ENCODE data around the gene RASD1.

The RASD1 gene

DNA sequence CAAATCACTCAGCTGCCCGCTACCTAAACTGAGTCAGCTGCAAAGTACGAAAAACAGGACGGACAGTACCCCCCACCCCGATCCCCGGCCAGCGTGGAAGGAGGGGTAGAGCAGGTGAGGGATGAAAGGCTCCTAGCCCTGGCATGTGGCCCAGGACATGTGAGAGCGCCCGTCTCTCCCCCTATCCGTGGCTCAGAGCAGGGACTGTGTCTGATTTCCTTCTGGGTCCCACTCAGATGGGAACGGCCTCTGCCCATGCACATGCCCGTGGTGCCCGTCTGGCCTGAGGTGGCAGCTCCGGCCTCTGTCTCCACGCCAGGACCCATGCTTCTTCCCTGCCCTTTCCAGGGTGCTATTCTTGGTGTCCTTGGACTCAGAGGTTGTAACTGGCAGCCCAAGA, 30.2 kb upstream of the RASD1 start:
- no peak for DNase-seq

DNA sequence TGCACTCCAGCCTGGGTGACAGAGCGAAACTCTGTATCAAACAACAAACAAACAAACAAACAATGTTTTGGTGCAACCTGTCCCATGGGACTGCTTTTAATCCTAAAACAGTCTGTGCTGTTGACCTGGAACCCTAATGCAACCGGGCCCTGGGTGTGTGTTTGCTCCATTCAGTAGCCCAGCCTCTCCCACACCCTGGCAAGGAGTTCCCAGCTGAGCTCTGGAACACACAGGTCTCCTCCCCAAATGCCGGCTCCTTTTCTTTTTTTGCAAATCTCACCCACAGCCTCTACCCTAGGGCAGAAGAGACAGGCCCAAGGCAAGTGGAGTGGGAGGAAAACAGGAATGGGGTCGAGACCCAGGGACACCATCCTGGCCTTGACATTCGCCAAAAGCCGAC, 29.8 kb upstream of the RASD1 start:
- DNase-seq, result no peak

DNA sequence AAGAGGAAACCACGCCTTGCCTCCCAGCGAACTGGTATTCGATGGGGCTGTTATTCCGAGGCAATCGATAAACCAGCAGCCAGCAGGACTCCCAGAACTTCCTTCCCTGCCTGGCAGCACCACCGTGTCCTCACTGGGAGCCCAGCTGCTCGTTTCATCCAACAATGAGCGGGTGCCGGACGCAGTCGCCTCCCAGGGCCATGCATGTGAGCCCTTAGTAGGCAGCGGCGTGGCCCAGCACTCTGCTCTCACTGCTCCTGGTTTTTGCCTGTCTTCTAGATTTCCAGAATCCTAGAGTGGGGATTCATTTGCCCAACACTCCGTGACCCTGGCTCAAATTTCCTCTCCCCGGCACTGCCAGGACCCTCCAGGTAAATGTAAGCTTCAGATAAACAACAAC, 29.1 kb upstream of the RASD1 start:
- no peak for DNase-seq

DNA sequence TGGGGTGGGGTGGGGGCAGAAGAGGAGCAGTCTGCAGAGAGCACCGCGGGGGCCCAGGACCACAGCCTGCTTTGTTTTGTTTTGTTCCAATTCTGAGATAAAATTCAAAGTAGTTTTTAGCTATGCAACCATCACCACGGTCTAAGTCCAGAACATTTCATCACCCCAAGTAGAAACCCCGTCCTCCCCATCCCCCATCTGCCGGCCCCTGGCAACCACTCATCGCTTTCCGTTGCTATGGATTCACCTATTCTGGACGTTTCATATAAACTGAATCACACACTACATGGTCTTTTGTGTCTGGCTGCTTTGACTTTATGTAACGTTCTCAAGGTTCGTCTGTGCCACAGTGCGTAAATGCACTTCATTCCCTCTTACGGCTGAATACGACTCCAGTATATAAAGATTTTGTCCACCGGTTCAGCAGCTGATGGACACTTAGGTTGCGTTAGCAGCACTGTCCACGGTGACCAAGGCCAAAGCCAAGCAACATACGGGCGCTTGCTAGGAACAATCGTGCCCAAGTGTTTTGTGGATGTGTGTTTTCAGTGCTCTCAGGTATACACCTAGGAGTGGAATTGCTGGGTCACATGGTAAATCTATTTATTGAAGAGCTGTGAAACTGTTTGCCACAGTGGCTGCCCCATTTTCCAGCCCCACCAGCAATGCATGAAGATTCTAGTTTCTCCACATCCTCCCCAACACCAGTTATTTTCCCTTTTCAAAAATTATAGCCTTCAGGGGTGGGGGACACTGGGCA, 27.7 kb upstream of the RASD1 start:
- no peak for DNase-seq

DNA sequence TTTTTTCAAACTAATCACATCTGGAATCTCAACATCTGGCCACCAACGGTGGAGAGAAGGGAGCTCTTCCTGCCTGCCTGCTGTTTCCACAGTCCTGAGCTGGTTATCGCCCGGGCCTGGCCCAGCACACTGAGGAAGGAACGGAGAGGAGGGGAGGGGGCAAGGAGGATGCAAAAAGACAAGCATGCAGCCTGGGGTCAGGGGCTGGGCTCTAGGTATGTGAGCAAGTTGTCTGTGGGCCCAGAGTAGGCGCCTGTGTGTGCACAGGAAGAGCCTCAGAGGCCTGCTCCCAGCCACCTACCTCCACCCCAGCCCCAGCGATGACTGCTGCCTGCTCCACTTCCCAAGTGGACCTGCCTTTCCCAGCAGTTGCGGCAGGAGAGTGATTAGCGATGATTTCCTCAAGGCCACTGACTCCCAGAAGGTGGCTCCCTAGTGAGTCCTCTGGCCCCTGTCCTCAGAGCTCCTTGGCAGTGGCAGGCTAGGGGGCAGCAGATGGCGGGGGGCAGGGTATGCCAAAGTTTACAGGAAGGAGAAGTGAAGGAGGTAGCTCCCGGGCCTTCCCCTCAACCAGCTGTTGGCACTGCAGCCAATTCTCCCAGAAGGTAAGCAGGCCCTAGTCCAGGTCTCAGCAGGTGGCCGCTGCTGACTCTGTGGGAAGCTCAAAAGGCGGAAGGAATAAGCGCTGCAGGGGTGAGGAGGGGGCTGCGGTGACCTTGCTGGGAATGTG, 27.0 kb upstream of the RASD1 start:
- no peak for DNase-seq

DNA sequence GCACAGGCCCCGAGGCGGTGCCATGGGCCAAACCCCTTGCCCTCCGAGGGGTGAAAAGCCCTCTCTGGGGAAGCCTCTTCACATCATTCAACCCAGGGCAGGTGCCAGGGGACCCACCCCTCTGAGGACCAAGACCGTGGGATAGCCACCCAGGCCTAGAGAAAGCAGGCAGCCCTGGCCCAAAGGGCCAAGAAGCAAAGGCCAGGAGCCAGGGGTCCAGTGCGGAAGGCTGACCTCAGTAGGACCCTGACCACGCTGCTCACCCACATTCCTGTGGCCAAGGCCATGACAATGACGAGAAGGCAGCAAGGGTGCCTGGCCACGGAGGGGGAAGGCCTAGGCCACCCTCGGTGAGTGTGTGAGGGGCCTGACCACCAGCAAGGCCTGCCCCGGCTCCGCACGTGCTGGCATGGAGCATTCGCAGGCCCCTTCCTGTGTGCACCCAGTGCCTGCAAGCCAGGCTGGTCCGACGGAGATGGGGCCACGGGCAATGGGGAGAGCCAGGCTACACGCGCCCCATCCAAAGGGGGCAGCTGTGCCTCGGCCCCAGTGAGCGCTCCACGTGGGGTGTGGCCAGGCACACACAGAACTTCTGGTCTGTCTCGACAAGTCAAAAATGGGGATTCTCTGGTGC, 24.5 kb upstream of the RASD1 start:
- no peak for DNase-seq

DNA sequence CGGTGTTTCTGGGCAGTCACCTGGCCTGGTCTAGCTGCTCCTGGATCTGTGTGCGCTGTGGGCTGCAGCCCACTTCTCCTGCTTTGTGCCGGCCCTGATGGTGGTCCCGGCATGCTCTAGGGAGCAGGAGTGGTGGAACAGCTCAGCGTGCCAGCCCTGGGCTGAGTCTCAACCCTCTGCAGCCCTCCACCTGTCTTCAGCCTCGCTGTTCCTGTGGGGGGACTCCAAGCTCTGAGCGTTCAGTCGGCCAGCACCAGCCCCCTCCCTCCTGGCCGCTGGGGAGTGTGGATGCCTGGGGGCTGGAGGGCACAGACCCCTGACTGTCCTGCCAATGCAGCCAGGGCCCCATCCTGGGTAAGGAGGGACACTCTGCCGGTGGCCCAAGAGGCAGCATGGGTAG, 23.7 kb upstream of the RASD1 start:
- DNase-seq, result no peak

DNA sequence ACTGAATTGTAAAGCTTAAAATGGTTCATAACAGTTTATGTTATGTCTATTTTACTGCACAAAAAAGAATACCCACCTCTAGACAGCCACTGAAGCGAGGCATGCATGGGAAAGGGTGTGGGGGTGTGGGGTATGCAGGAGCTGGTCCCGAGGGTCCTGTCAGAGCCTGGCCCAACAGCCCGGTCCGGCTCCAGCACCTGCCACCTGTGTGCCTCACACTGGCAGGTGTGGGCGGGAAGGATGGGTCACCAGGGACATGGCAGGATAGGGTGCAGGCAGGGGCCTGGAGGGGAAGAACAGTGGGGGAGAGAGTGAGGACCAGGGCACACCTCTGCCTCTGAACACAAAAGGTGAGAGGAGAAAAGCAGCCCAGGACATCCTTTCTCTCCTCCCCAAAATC, 22.8 kb upstream of the RASD1 start:
- no peak for DNase-seq

DNA sequence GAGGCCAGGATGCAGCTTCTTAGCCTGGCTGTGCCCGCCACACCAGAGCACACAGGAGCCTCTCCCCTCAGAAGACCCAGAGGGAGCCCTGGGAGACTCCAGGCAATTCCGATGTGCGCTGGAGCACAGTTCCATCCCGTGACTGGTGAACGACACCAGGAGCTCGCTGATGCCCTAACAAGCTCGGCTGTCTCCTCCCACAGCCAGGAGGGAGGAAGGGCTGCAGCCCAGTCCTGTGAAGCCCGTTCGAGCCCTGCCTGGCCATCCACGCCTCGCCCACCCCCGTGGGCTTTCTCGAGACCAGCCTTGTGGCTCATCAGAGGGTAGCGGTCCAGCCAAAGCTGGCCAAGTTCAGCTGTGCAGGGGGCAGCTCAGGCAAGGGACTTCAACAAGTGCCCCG, 21.8 kb upstream of the RASD1 start:
- DNase-seq, result no peak

DNA sequence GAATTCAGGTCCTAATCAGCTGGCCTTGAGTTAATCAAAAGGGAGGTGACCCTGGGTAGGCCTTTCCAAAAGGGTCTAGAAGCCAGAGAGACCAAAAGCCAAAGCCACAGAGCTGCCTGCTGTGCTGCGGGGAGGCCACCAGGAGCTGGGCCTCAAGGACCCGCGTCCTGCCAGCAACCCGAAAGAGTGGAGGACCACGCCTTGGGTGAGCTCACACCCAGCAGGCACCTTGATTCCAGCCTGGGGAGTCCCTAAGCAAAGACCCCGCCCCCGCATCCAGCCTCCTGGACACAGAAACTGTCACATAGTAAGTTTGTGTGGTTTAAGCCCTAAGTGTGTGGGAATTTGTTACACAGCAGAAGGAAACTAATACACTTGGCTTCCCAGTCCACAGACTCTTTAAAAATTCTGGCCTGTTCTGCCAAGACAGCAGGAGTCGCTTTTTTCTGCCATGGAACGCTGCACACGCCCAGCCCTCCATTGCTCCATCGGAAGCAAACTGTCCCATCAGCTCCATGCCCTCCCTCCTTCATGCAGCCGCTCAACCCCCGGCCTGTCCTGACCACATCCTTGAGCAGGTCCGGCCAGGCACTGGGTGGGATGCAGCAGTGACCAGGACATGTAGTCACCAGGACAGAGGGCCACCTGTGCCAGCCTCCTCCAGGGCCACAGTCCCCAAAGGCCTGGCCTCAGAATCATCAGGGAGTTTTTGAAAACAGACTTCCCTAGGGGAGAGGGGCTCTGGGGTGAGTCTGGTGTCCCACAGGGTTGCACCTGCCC, 20.9 kb upstream of the RASD1 start:
- no peak for DNase-seq

DNA sequence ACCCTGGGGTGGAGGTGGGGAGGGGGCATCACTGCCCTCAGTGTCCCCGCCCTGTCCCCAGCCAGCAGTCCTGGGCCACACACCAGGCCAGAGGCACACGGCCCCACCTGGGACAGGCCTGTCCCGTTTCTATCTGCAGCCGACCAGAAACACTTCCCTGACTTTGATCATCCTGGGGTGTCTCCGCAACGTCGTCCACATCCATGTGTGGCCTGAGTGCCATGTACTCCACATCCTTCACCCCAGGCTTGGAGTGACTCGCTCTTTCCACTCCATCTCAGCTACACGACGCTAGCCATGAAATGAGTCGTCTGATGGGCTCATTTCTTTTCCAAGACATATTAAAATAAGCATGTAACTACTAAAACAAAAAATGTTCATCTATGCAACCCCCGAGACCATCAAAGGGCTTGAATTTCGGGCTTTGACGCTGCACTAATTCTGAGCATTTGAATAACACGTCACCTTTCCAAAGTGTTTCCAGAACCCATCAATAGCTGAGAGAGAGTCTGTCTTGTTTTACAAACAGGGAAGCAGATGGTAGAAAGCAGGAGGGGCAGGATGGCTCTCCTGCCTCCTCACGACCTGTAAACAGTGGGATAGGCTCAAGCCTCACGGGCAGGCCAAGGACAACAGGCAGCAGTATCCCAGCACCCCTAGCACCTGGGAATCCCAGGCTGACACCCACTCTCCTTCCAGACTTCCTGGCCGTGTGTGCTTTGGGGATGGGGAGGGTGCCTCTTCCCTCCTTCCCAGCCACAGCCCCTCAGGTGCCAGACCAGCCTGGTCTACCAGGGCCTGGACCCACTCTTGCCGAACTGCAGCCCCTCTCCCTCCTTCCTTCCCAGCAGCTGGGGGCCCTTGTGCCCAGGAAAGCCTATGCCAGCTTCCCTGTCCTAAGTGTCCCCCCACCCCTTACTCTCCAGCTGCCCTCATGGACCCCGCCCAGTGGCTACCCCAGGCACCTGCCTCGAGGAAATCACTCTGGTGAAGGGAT, 20.0 kb upstream of the RASD1 start:
- DNase-seq, result no peak

DNA sequence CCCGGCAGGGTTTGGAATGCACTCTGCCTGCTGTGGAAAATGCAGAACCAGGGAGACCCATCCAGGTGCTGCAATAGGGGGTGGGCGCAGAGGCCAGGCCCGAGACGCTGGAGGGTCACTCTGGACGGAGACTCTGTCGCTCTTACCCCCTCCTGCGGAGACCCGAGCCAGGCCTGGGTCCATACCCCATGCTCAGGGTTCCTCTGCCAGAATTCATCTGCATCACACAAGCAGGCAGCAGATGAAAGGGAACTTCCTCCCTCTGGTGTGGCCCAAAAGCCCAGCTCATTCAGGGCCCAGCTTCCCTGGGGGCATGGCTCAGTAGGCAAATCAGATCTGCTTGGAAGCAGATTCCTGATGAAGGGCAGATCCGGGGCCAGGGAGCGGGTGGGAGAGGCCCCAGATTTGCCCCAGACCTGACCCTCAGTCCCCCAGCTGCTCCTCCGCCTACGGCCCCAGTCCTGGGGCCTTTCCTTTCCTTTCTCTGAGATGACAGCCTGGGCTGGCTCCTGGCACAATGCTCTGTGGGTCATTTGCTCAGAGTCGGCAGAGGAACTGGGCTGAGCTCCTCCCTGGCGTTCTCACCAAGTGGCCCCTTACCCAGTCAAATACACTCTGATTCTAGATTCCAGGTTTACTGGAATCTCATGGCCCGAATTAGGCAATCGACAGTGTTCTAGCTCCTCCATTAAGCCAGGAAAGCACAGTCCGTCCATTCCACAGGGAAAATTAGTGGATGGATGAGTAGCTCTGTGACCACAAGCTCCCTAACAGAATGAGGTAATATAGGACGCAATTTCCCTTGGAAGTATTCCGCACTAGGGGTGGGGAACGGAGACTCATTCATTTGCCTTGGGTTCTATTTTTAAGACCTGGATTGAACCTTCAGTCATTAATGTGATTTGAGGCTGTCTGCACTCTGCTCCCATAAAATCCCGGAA, 19.1 kb upstream of the RASD1 start:
- no peak for DNase-seq

DNA sequence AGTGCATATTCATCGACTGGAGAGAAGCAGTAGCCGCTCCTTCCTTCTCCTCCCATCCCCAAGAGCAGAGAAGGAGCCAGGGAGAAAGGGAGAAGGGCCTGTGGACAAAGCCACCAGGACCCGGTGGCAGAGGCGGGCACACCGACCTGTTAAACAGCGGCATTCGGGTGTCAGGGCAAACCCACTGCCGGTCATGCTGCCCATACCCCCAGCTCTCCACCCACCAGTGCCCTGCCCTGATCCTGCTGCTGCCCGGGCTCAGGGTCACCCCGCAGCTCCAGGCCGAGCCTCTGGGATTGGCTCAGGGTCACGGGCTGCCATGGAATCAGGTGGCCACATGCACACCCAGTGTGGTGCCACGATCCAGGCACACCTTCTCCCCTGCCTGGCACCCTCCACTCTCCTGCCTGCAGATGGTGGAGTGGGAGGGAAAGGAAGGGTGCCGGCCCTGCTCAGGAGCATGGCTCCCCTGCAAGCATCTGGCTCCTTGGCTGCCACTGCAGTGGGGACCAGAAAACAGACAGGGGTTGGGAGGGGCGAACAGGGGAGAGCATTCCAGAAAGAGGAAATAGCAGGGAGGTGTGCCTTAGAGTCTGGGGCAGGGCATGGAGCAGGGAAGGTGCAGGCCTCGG, 18.3 kb upstream of the RASD1 start:
- no peak for DNase-seq

DNA sequence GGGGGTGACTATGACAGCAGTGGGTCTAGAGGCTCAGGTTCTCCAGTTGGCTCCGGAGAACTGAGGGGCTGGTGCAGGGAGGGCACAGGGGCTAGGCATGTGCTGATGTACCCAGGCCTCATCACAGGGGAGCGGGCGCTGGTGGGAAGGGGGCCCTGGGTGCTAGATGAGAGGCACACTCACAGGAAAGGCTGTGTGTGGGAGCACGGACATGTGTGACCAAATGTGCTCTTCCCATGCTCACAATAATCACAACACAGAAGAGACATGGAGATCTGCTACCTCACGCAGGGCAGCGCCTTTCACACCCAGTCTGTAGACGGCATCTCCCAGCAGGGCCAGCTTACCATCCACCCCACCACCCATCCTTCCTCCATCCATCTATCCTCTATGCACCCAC, 17.4 kb upstream of the RASD1 start:
- DNase-seq, result no peak

DNA sequence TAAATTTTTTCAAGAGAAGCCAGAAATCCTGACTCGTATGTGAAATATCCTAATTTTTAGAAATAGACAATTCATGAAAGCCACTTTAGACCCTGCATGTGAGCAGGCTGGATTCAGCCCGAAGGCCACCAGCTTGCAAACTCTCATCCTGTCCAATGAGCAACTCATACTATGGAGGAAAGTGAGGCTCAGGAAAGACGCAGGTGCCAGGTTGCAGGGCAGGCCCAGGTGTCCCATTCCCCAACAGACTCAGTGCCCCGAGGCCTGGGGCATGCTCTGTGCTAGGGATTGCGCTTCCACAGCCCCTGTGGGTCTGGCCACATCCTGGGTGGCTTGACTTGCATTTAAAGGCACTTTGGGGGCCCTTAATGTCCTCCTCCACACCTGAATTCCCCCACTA, 16.7 kb upstream of the RASD1 start:
- no peak for DNase-seq

DNA sequence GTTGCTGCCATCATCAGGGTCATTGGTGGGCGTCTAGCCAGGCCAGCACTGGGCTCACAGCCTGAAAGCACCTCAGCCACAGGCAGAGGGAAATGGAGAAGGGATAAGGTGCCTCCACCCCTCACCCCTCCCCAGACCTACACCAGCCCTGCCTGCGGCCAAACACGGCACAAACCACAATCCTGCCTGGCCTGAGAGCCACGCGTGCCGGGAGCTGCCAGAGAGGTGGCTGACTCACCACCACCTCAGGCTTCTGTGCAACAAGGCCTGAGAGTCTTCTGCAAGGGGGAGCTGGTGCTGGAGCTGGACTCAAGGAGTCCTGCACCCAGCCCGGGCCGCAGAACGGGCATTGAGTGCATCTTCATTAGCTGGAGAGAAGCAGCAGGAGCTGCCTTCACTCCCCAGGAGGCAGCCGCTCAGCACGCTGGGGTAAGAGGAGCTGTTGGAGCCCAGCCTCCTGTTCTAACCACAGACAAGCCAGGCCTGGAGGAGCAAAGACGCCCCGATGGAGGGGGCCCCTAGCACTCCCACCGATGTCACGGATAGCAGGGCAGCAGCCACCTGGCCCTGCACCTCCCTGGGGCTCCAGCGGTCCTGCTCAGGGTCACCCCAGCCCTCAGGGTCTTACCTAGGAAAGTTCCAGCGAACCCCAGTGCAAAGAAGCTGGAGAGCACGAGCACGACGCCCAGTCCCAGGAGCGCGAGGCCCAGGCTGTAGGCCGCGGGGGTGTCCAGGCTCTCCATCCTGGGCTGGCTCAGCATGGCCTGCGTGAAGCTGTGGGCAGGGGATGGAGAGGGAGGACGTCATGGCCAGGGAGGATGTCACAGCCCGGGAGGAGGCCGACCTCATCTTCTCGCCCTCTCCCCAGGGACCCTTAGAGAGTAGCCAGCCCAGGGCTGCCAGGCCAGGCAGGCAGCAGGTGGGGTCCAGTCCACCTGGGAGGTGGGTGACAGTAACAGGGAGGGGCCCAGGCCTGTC, 16.0 kb upstream of the RASD1 start:
- no peak for DNase-seq

DNA sequence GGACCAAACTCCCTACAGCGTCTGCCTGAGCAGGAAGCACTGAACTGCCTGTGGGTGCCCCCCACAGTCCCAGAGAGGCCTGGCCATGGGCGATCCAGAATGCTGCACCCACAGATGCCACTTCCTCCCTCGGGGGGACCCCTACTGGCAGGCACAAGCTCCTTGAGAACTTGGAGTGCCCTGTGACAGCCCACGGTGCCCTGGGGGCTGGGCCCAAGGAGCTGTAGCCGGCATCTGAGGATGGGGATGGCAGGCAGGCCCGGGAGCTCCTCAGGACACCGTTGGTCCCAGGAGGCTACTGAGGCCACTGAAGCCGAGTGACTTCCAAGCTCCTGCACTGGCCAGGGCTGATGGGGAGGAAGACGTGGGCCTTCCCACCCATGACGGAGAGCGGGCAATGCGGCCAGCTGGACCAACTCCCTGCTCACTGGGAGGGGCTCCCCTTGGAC, 15.1 kb upstream of the RASD1 start:
- no peak for DNase-seq

DNA sequence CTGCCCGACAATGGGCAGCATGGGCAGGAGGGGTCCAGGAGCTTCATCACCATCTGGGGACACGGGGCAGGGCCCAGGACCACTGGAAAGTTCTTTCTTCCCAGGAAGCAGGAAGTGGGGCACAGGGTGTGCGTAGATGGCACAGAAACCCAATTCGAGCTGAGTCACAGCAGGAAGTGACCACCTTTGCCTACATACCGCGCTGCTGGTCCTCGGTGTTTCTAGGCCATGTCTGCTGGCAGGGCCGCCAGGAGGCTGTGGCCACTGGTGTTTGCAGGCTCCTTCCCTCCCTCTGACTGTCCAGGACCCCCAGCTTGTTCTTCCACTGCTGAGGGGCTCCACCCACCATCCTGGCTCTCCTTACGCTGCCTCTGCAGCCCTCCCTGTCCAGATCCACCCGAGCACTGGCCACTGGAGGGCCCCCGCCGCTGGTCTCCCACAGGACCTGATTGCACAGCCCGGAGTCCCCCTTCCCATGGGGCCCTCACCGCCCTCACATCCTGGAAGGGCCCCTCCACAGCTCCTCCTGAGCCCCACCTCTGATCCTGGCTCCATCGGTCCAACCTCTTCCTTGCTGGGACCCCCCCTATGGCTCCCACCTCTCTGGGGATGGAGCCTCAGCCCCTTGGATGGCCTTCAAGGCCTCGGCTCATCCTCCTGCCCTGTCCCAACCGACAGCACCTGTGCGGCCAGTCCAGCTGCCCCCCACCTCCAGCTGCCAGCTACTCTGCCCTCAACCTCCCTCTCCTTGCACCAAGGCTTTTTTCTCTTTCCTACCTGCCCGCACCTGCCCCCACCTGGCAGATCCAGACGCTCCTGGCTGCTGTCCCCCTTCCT, 14.5 kb upstream of the RASD1 start:
- no peak for DNase-seq

Measured in activated T-cell treated with anti-CD3 and anti-CD28 coated beads, Interleukin-2, amount 50 U/mL, for 1 hour (primary cell).